Activated CD8-positive, alpha-beta memory T cell treated with anti-CD3 and anti-CD28 coated beads, Interleukin-2, amount 10 ng/mL, durations not matched to agents 7 days and 5 days (primary cell): ENCODE results near the gene FSCN2. TPM values are rescaled to one million over a fixed set of nuclear protein-coding genes. Genes with fewer than 3 reads are reported as not detected.

ENCODE experiments used
- ATAC-seq: fragments of 150-1000 bp; cut with Tn5 transposase; one replicate; pipeline ENCODE4 v1.10.0; 2021; ENCODE audit warnings: moderate library complexity
- CTCF ChIA-PET: fragments of 350-600 bp; sonication (Branson Sonifier 250); formaldehyde crosslinking; loops from one replicate; lab custom pipeline; 2021; ENCODE audit warnings: antibody characterized with exemption; lab: Charles Lee
- DNase-seq: peaks from one replicate; pipeline ENCODE4 v3.0.0-alpha.2; 2020
- H3K27ac Mint-ChIP-seq: one replicate; pipeline ENCODE4 v1.8.0; 2021; ENCODE audit warnings: mild to moderate bottlenecking, mixed read lengths
- H3K27me3 Mint-ChIP-seq: one replicate; pipeline ENCODE4 v1.8.0; 2021; ENCODE audit warnings: mixed read lengths
- H3K36me3 Mint-ChIP-seq: one replicate; pipeline ENCODE4 v1.8.0; 2021; ENCODE audit warnings: mild to moderate bottlenecking, mixed read lengths
- H3K4me1 Mint-ChIP-seq: one replicate; pipeline ENCODE4 v1.8.0; 2021; ENCODE audit warnings: mixed read lengths
- H3K4me3 Mint-ChIP-seq: one replicate; pipeline ENCODE4 v1.8.0; 2021; ENCODE audit warnings: mild to moderate bottlenecking, moderate library complexity, mixed read lengths
- H3K9me3 Mint-ChIP-seq: one replicate; pipeline ENCODE4 v1.8.0; 2022; ENCODE audit warnings: low read depth, mixed read lengths
- total RNA-seq, 2 experiments: library from RNA; stranded (reverse); gene quantifications; one replicate each; pipeline ENCODE4 v1.2.3, GENCODE V29; 2021

Gene FSCN2
- total RNA-seq, 2 experiments from 2014 or later, result 0.41 to 0.56 TPM

- H3K27ac Mint-ChIP-seq, result no peak overlapping the region
- peaks cover 4% of the 10 kb centered on the region for H3K4me1 Mint-ChIP-seq
- DNase-seq (no peak), ATAC-seq (no peak)
- CTCF ChIA-PET, result interaction anchor here (0.7 to 1.3 kb wide), 3 partner anchors 39 to 42 kb away, joined by 3 to 6 read pairs (median 3); no protein-coding TSS in a partner anchor
- no peaks in the 10 kb centered on the region for H3K27me3 Mint-ChIP-seq
- peaks cover 15% of the 10 kb centered on the region for H3K36me3 Mint-ChIP-seq
- no peak overlapping the region for H3K4me3 Mint-ChIP-seq
- H3K9me3 Mint-ChIP-seq, result no peaks in the 10 kb centered on the region
Observed at GRCh38 chr17:81558941-81559806, 31.0 kb downstream of the FSCN2 start.

- peaks cover 28% of the 10 kb centered on the region for H3K36me3 Mint-ChIP-seq
- CTCF ChIA-PET, result interaction anchor here (1.4 kb wide), 1 partner anchor 39 kb away, joined by 3 read pairs; no protein-coding TSS in a partner anchor
- no peak overlapping the region for H3K27ac Mint-ChIP-seq
- ATAC-seq (no peak), DNase-seq (no peak)
- no peaks in the 10 kb centered on the region for H3K4me1 Mint-ChIP-seq
- no peaks in the 10 kb centered on the region for H3K9me3 Mint-ChIP-seq
- H3K27me3 Mint-ChIP-seq, result no peaks in the 10 kb centered on the region
- no peak overlapping the region for H3K4me3 Mint-ChIP-seq
Observed at GRCh38 chr17:81561494-81561885, 33.3 kb downstream of the FSCN2 start.

GRCh38 chr17:81563861-81564586 is 35.8 kb downstream of the FSCN2 start:
- no peak for DNase-seq
- H3K36me3 Mint-ChIP-seq, result peaks cover 35% of the 10 kb centered on the region
- no peaks in the 10 kb centered on the region for H3K4me1 Mint-ChIP-seq
- CTCF ChIA-PET, result no interaction called here
- H3K9me3 Mint-ChIP-seq, result no peaks in the 10 kb centered on the region
- H3K27ac Mint-ChIP-seq, result no peak overlapping the region
- ATAC-seq, result no peak
- no peaks in the 10 kb centered on the region for H3K27me3 Mint-ChIP-seq
- H3K4me3 Mint-ChIP-seq, result no peak overlapping the region

- no peaks in the 10 kb centered on the region for H3K4me1 Mint-ChIP-seq
Observed at GRCh38 chr17:81564778-81565177, 36.6 kb downstream of the FSCN2 start.

GRCh38 chr17:81565231-81565630 is 37.1 kb downstream of the FSCN2 start:
- H3K27me3 Mint-ChIP-seq, result no peaks in the 10 kb centered on the region
- no peaks in the 10 kb centered on the region for H3K4me1 Mint-ChIP-seq
- no peaks in the 10 kb centered on the region for H3K9me3 Mint-ChIP-seq
- no peak overlapping the region for H3K27ac Mint-ChIP-seq
- CTCF ChIA-PET, result no interaction called here
- H3K4me3 Mint-ChIP-seq, result no peak overlapping the region
- H3K36me3 Mint-ChIP-seq, result peaks cover 40% of the 10 kb centered on the region
- ATAC-seq (no peak), DNase-seq (no peak)

More at GRCh38 chr17:81564778-81565177, 36.6 kb downstream of the FSCN2 start:
- Mint-ChIP-seq H3K27me3 (no peaks in the 10 kb centered on the region), H3K4me3 (no peak overlapping the region), H3K27ac (no peak overlapping the region), H3K36me3 (peaks cover 36% of the 10 kb centered on the region), H3K9me3 (no peaks in the 10 kb centered on the region)
- CTCF ChIA-PET, result no interaction called here
- DNase-seq, result no peak
- ATAC-seq, result no peak

GRCh38 chr17:81566461-81567126 is 38.4 kb downstream of the FSCN2 start:
- Mint-ChIP-seq H3K27me3 (no peaks in the 10 kb centered on the region), H3K27ac (no peak overlapping the region), H3K9me3 (no peaks in the 10 kb centered on the region), H3K4me3 (no peak overlapping the region), H3K36me3 (peaks cover 31% of the 10 kb centered on the region), H3K4me1 (no peaks in the 10 kb centered on the region)
- CTCF ChIA-PET, result interaction anchor here (1.0 to 1.9 kb wide), 3 partner anchors 35 to 393 kb away, joined by 3 to 5 read pairs (median 4); no protein-coding TSS in a partner anchor
- no peak for ATAC-seq
- no peak for DNase-seq

GRCh38 chr17:81567191-81567590 is 39.0 kb downstream of the FSCN2 start:
- Mint-ChIP-seq H3K4me1 (no peaks in the 10 kb centered on the region), H3K9me3 (no peaks in the 10 kb centered on the region), H3K27me3 (no peaks in the 10 kb centered on the region), H3K4me3 (no peak overlapping the region), H3K36me3 (peaks cover 31% of the 10 kb centered on the region), H3K27ac (no peak overlapping the region)
- ATAC-seq, result no peak
- CTCF ChIA-PET, result interaction anchor here (1.0 to 1.9 kb wide), 2 partner anchors 48 to 392 kb away, joined by 3 to 5 read pairs; no protein-coding TSS in a partner anchor
- DNase-seq, result no peak

- ATAC-seq, result no peak
- no peaks in the 10 kb centered on the region for H3K9me3 Mint-ChIP-seq
Observed at GRCh38 chr17:81568416-81568815, 40.2 kb downstream of the FSCN2 start.

GRCh38 chr17:81569986-81570514 is 41.9 kb downstream of the FSCN2 start:
- Mint-ChIP-seq H3K4me3 (no peak overlapping the region), H3K27me3 (no peaks in the 10 kb centered on the region), H3K27ac (no peak overlapping the region), H3K9me3 (no peaks in the 10 kb centered on the region), H3K36me3 (peaks cover 31% of the 10 kb centered on the region), H3K4me1 (no peaks in the 10 kb centered on the region)
- DNase-seq (no peak), ATAC-seq (no peak)
- CTCF ChIA-PET, result interaction anchor here (3.4 kb wide), 1 partner anchor 31 kb away, joined by 15 read pairs; no protein-coding TSS in a partner anchor

More at GRCh38 chr17:81568416-81568815, 40.2 kb downstream of the FSCN2 start:
- Mint-ChIP-seq H3K27ac (no peak overlapping the region), H3K4me1 (no peaks in the 10 kb centered on the region), H3K27me3 (no peaks in the 10 kb centered on the region), H3K4me3 (no peak overlapping the region), H3K36me3 (peaks cover 29% of the 10 kb centered on the region)
- CTCF ChIA-PET, result interaction anchor here (0.7 to 3.4 kb wide), 4 partner anchors 16 to 82 kb away, joined by 3 to 15 read pairs (median 4); partner anchors contain the start of gene FAAP100
- no peak for DNase-seq

GRCh38 chr17:81570964-81571363 is 42.8 kb downstream of the FSCN2 start:
- Mint-ChIP-seq H3K27ac (no peak overlapping the region), H3K27me3 (no peaks in the 10 kb centered on the region), H3K4me1 (no peaks in the 10 kb centered on the region), H3K4me3 (no peak overlapping the region), H3K36me3 (peaks cover 24% of the 10 kb centered on the region), H3K9me3 (no peaks in the 10 kb centered on the region)
- no peak for DNase-seq
- CTCF ChIA-PET, result interaction anchor here (3.4 kb wide), 1 partner anchor 30 kb away, joined by 15 read pairs; no protein-coding TSS in a partner anchor
- ATAC-seq, result no peak

GRCh38 chr17:81572563-81573168 is 44.5 kb downstream of the FSCN2 start:
- peaks cover 17% of the 10 kb centered on the region for H3K36me3 Mint-ChIP-seq
- CTCF ChIA-PET, result interaction anchor here (0.6 kb wide), 1 partner anchor 39 kb away, joined by 3 read pairs; no protein-coding TSS in a partner anchor
- H3K4me1 Mint-ChIP-seq, result no peaks in the 10 kb centered on the region

More at GRCh38 chr17:81572563-81573168, 44.5 kb downstream of the FSCN2 start:
- Mint-ChIP-seq H3K4me3 (no peak overlapping the region), H3K27me3 (no peaks in the 10 kb centered on the region), H3K27ac (no peak overlapping the region), H3K9me3 (no peaks in the 10 kb centered on the region)
- DNase-seq (no peak), ATAC-seq (no peak)
